ENCODE measurements around the gene COG5. TPM values are rescaled to one million over a fixed set of nuclear protein-coding genes. Genes with fewer than 3 reads are reported as not detected.
"Not testable (repeated sequence)": the region's sequence is repeated elsewhere in the genome, so short reads cannot be mapped to it uniquely, and the experiment has no call there.

Gene COG5
- polyA plus RNA-seq, 3 donors, result 8.8 to 11.1 (median 9.8) TPM

DNA sequence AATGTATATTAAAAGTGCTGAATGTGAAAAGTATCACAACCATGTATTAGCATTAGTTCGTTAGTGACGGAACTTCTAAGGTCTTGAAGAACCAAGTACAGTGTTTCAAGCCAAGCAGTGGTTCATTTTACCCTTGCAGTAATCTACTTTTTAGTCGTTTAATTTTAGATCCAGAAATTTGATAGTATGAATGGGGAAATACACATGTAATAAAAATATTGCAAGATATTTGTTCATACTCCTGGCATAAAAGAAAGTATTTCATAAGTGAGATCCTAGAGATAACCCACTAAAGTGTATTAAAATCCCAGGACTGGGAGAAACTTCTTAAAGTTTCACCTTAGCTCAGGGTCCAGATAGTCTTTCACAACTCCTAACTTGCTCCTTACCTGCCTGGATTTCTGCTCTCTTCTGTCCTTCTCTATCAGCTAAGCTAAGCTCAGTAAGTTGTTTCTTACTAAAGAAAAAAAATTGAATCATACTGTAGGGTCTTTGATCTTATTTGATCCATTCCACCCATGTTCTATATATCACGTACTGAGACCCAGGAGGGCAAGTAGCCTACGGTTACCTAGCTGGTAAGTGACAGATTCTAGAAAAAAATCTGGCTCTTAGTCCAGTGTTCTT is 17.8 kb upstream of the COG5 start:
- WGBS, 3 donors, result 44 to 57% (median 55%) methylated on average over 5 of the region's 5 CpGs
- H3K27ac ChIP-seq (ENCODE audit: low read depth, low read length), result no peak overlapping the region

DNA sequence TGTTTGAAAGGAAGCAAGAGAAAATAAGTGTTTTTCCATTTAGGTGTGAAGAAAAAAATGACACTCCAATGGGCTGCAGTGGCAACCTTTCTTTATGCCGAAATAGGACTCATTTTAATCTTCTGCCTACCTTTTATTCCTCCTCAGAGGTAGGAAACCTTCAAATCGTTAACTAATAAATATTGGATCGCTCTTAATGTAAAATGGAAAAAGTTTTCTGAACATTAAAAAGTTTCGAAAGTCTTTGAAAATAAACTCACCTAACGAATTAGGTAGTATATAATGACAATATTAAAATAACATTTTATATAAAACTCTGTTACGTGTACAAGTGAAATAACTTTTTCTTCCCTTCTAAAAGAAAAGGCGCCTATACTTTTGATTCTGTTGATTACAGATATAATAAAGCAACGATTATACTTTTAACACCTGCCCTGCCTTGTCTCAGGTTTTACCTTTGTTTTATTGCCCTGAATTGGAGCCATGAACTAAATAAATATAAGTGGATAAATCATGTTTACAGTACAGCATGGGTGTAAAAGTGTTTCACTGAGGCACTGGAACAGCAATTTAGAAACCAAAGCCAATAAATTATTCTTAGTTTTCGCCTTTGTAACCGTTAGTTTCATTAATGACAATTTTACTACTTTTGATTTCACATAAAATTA is 17.1 kb upstream of the COG5 start:
- H3K27ac ChIP-seq (ENCODE audit: low read depth, low read length), result peak overlapping the region; percentile 59
- 21 to 46% (median 37%) methylated on average over 10 of the region's 10 CpGs for WGBS, 3 donors

GRCh38 chr7:107579885-107580715 is 16.4 kb upstream of the COG5 start, which contains the start of gene BCAP29:
Gene BCAP29 (plus strand): TSS chr7:107580246. CDS start chr7:107580773, 527 bp downstream.
- peak within 1 kb of the TSS; percentile 59 for H3K27ac ChIP-seq (ENCODE audit: low read depth, low read length)
- 0% methylated on average over 71 to 89 of the region's 89 CpGs for WGBS, 3 donors

DNA sequence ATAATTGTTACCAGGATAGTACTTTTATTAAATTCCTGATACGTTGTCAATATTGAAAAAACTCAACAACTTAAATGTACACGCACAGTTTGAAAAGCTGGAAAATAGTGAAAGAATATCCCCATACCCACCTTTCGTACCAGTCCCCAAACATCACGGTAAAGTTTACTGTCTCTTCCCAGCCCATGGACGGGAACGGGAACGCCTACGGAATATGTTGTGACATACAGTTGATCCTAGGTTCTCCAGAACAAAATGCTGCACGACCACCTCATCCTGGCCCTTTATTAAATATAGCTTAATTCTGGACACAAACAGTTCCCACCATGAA is 15.8 kb upstream of the COG5 start:
- WGBS, 3 donors, result 1 to 3% (median 2%) methylated on average over 9 of the region's 9 CpGs
- no peak overlapping the region for H3K27ac ChIP-seq (ENCODE audit: low read depth, low read length)

- WGBS, 3 donors, result 82 to 92% (median 92%) methylated on average over 4 of the region's 4 CpGs
Observed at GRCh38 chr7:107573537-107573936, 9.8 kb upstream of the COG5 start.

DNA sequence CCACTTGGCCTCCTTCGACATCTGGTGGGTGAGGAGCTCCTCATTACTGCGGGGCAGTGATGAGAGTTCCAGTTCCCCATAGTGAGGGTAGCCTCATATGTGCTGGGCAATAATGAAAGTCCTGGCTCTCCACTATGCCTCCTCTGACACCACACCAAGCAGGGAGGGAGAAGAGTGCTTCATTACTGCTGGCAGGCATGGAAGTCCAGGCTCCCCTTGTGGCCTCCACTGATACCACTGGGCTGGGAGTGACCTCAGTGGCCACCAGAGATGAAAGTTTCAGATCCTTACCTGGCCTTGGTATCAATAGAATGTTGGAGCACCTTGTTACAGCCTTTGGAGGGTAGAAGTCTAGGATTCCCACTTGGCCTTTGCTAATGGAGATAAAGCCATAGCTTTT is 6.6 kb upstream of the COG5 start:
- no peak overlapping the region for H3K27ac ChIP-seq (ENCODE audit: low read depth, low read length)
- WGBS, 3 donors, result 94 to 98% (median 94%) methylated on average over 2 of the region's 2 CpGs

More at GRCh38 chr7:107573537-107573936, 9.8 kb upstream of the COG5 start:
- H3K27ac ChIP-seq (ENCODE audit: low read depth, low read length), result no peak overlapping the region

- 37 to 54% (median 52%) methylated on average over 9 of the region's 9 CpGs for WGBS, 3 donors
- H3K27ac ChIP-seq (ENCODE audit: low read depth, low read length), result no peak overlapping the region
Observed at GRCh38 chr7:107564553-107565298, 1.0 kb upstream of the COG5 start.

- 2 to 4% (median 4%) methylated on average over 21 of the region's 21 CpGs for WGBS, 3 donors
- peak overlapping the region; percentile 67 for H3K27ac ChIP-seq (ENCODE audit: low read depth, low read length)
Observed at GRCh38 chr7:107563081-107563774, 492 bp downstream of the COG5 start.

DNA sequence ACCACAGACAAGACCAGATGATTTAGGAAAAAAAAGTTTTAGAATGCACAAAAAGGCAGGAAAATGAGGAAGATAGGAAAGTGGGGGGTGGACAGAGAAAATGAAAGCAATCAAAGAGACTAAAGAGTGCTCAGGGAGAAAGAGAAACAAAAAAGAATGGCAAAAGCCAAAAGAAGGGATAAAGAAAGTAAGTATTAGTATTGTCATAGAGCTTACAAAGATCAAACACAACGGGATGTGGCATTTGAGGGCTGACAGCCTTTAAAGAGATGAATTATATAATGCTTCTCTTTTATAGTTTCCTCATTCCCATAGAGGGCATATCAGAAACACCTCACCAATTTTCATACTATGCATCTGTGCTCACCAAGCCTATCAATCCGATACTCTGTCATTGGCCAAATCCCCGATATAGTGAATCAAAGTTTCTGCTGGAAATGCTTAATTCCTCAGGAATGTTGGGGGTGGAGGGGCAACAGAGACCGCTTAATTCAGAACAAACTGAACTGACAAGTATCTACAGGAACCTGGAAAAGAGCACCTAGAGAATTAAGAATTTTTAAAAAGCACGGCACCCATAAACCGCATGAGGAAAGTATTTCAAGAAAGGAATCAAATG is 2.7 kb downstream of the COG5 start:
- WGBS, 3 donors, result 75 to 88% (median 77%) methylated on average over 6 of the region's 6 CpGs
- no peak overlapping the region for H3K27ac ChIP-seq (ENCODE audit: low read depth, low read length)

DNA sequence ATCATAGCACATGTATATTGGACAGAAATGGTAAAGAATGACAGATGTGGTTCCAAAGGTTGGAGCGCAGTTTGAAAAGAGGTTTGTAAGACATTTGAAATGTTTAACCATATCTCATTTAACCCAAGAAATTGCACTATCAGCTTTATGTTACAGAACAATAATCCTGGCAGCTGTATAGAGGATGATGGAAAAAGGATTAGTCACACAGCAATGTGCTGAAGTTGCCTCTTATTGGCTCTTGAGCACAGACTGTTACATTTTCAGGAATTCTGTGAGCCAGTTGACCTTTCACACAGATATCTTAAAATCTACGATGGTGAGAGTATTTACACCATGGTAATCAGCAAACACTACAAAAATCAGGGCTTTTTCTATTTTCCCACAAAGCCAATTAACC is 3.9 kb downstream of the COG5 start:
- WGBS, 3 donors, result 50 to 69% (median 66%) methylated on average over 2 of the region's 2 CpGs
- H3K27ac ChIP-seq (ENCODE audit: low read depth, low read length), result no peak overlapping the region

- H3K27ac ChIP-seq (ENCODE audit: low read depth, low read length), result no peak overlapping the region
- 95 to 99% (median 96%) methylated on average over 3 of the region's 3 CpGs for WGBS, 3 donors
Observed at GRCh38 chr7:107555893-107556292, 7.8 kb downstream of the COG5 start.

- WGBS, 3 donors, result 93 to 97% (median 96%) methylated on average over 1 of the region's 1 CpG
- H3K27ac ChIP-seq (ENCODE audit: low read depth, low read length), result no peak overlapping the region
Observed at GRCh38 chr7:107551936-107552335, 11.8 kb downstream of the COG5 start.

DNA sequence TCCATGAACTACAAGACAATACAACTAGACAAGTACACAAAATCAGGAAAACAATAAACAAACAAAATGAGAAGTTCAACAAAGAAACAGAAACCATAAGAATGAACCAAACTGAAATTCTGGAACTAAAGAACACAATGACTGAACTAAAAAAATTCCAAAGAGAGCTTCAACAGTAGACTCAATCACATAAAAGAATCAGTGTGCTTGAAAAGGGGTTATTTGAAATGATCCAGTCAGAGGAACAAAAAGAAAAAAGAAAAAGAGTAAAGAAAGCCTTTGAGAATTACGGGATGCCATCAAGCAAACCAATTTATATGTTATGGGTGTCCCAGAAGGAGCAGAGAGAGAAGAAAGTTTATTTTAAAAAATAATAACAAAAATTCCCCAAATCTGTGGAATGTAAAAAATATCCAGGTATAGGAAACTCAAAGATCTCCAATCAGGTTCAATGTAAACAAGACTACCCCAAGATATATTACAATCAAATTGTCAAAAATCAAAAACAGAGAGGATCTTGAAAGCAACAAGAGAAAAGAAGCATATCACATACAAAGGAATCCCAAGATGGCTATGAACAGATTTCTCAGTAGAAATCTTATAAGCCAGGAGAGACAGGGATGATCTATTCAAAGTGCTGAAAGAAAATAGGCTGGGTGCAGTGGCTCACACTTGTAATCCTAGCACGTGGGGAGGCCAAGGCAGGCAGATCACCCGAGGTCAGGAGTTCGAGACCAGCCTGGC is 18.7 kb downstream of the COG5 start:
- 95 to 99% (median 99%) methylated on average over 4 of the region's 4 CpGs for WGBS, 3 donors

DNA sequence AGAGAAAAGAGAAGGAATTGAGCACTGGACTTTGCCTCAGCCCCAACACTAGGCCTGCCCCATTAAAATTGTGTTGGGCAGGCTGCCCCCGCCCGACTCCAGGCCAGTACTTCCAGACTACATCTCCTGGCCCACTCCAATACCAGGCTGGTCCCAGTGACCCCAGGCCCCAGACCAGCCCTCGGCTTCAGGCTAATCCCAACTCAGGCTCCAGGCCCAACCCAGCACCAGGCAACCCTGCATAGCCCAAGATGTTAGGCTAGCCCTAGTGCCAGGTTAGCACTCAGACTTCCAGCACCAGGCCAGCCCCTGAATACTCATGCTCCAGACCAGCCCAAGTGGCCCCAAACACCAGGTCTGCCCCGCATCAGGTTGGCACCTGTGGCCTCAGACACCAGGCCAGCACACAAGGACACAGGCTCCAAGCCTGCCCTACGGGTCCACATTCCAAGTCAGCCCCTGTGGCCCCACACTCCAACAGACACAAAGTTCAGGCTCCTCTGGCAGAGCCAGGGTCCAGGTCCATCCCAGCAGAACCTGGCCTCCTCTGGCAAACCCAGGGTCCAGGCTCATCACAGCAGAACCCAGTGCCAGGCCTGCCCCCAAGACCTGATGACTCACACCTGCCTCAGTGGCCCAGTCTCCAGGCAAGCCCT is 20.3 kb downstream of the COG5 start:
- no peak overlapping the region for H3K27ac ChIP-seq (ENCODE audit: low read depth, low read length)
- WGBS, 3 donors, result 87 to 97% (median 96%) methylated on average over 5 of the region's 5 CpGs

More for the DNA sequence above, 18.7 kb downstream of the COG5 start:
- H3K27ac ChIP-seq (ENCODE audit: low read depth, low read length), result no peak overlapping the region

- no peak overlapping the region for H3K27ac ChIP-seq (ENCODE audit: low read depth, low read length)
- 31 to 93% (median 71%) methylated on average over 2 of the region's 2 CpGs for WGBS, 3 donors
Observed at GRCh38 chr7:107538001-107538400, 25.7 kb downstream of the COG5 start.

- WGBS, 3 donors, result 63 to 94% (median 93%) methylated on average over 4 of the region's 4 CpGs
- not testable (repeated sequence) for H3K27ac ChIP-seq (ENCODE audit: low read depth, low read length)
Observed at GRCh38 chr7:107537228-107537627, 26.5 kb downstream of the COG5 start.

DNA sequence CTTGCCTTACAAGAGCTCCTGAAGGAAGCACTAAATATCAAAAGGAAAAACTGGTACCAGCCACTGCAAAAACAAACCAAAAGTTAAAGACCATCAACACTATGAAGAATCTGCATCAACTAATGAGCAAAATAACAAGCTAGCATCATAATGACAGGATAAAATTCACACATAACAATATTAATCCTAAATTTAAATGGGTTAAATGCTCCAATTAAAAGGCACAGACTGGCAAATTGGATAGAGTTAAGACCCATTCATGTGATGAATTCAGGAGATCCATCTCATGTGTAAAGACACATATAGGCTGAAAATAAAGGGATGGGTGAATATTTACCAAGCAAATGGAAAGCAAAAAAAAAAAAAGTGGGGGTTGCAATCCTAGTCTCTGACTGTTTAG is 29.6 kb downstream of the COG5 start:
- H3K27ac ChIP-seq (ENCODE audit: low read depth, low read length), result no peak overlapping the region
